Measurements from ENCODE around the gene RGP1.
A peak's percentile ranks its signal among the peaks of the same experiment; 100 is the strongest.

The RGP1 gene

DNA sequence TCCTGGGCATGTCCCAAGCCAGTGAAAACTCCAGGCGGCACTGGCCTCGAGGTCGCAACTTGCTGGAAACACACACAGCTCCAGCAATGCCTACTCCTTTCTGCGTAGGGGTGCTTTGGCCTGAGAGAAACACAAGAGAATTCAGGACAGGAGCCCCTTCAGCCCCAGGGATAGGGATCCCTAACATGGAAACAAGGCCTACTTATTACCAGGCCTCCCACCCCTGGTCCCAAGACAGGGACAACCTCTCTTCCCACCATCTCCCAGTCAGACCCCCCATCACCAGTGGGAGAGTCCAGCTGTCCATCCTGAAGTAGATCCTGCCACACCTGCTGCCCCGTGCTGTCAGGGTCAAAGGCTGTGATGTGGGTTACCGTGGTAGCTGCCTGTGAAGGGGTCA, 8.8 kb upstream of the RGP1 start:
- Histone ChIP-seq H3K27ac (no peak overlapping the region), H3K27me3 (replicated peaks) (no peaks in the 10 kb centered on the region), H3K36me3 (replicated peaks) (peaks cover 80% of the 10 kb centered on the region), H3K4me3 (ENCODE audit: low read depth, low read length) (no peak overlapping the region)
- TF ChIP-seq, protein P1, sequence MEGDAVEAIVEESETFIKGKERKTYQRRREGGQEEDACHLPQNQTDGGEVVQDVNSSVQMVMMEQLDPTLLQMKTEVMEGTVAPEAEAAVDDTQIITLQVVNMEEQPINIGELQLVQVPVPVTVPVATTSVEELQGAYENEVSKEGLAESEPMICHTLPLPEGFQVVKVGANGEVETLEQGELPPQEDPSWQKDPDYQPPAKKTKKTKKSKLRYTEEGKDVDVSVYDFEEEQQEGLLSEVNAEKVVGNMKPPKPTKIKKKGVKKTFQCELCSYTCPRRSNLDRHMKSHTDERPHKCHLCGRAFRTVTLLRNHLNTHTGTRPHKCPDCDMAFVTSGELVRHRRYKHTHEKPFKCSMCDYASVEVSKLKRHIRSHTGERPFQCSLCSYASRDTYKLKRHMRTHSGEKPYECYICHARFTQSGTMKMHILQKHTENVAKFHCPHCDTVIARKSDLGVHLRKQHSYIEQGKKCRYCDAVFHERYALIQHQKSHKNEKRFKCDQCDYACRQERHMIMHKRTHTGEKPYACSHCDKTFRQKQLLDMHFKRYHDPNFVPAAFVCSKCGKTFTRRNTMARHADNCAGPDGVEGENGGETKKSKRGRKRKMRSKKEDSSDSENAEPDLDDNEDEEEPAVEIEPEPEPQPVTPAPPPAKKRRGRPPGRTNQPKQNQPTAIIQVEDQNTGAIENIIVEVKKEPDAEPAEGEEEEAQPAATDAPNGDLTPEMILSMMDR (IDR thresholded peaks at IDR 0.05; ENCODE audit: low read depth, low read length, missing control alignments) = no peak
- no peak for DNase-seq
- in situ Hi-C loops (cut with HindIII; ENCODE audit: low pct_ligation_motif_present, low sequenced_read_pairs) = no loop called here

DNA sequence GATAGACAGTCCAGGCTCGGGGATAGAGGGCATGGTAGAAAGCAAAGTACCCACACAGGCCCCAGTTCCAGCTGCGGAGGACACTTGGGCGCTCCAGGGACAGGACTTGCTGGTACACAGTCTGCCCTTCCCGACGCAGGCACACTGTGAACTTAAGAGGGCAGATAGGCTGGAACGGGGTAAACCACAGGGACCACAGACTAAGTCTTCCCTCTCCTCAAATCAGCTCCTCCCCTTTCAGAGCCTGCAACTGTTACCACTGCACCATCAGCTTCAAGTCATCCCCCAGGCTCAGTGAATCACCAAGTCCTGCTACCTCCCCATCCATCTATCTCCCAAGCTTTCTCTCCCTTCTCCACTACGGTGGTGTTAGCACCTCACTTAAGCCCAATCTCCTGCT, 7.3 kb upstream of the RGP1 start:
- Histone ChIP-seq H3K4me3 (ENCODE audit: low read depth, low read length) (no peak overlapping the region), H3K27me3 (replicated peaks) (no peaks in the 10 kb centered on the region), H3K36me3 (replicated peaks) (peaks cover 65% of the 10 kb centered on the region), H3K27ac (no peak overlapping the region)
- no peak for DNase-seq
- in situ Hi-C loops (cut with HindIII; ENCODE audit: low pct_ligation_motif_present, low sequenced_read_pairs) = no loop called here
- TF ChIP-seq, protein P1 (IDR thresholded peaks at IDR 0.05; ENCODE audit: low read depth, low read length, missing control alignments) = no peak

DNA sequence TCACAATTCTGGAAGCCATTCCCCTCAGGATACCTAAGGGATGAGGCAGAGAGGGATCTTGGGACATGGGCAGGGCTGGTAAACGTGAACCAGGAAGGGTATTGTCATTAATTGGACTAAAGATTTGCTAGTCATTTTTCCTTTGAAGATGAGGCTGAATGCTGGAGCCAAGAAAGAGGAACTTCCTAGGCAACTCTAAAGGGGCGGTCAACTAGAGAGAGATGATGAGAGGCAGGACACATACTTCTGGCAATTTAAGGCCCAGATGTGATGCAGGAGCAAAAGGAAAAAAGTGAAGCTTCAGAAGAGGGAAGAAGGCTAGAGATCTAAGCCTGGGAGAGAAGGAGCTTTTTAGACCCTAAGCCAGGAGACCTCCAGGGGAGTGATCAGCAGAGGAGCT, 5.6 kb upstream of the RGP1 start:
- in situ Hi-C loops (cut with HindIII; ENCODE audit: low pct_ligation_motif_present, low sequenced_read_pairs) = no loop called here
- Histone ChIP-seq H3K36me3 (replicated peaks) (peaks cover 48% of the 10 kb centered on the region), H3K27ac (no peak overlapping the region)

DNA sequence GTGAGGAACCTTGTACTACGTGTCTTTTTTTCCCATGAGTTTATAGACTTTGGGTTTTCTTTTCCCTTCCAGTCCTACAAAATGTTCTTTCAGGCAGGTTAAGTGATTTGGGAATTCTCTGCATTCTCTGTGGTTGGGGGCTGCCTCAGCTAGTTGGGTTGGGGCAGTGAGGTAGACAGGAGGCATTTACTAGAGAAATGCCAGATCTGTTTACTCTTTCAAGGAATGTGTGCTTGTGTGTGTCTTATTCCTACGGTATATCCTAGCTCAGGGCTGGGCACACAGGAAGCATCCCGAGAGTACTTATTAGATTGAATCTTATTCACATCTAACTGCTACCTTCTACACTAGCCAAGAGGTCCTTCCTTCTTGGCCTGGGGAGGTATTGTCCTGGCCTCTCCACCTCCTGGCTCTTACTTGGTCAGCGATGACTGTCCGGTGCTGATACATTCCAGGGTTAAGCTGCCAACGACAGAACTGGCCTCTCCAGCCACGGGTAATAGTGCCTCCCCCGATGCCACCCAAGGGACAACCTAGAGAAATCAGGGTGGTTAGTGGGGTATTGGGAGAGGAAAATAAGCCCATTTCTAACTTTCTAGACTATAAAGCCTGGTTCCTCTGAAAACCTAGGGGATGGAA, 5.1 kb upstream of the RGP1 start:
- DNase-seq = no peak
- TF ChIP-seq, protein P1 (IDR thresholded peaks at IDR 0.05; ENCODE audit: low read depth, low read length, missing control alignments) = no peak
- H3K27ac ChIP-seq = no peak overlapping the region
- no peak overlapping the region for H3K4me3 ChIP-seq (ENCODE audit: low read depth, low read length)
- in situ Hi-C loops (cut with HindIII; ENCODE audit: low pct_ligation_motif_present, low sequenced_read_pairs) = no loop called here
- peaks cover 42% of the 10 kb centered on the region for H3K36me3 ChIP-seq (replicated peaks)
- no peaks in the 10 kb centered on the region for H3K27me3 ChIP-seq (replicated peaks)

More for the DNA sequence above, 5.6 kb upstream of the RGP1 start:
- Histone ChIP-seq H3K27me3 (replicated peaks) (no peaks in the 10 kb centered on the region), H3K4me3 (ENCODE audit: low read depth, low read length) (no peak overlapping the region)
- TF ChIP-seq, protein P1 (IDR thresholded peaks at IDR 0.05; ENCODE audit: low read depth, low read length, missing control alignments) = no peak
- no peak for DNase-seq

DNA sequence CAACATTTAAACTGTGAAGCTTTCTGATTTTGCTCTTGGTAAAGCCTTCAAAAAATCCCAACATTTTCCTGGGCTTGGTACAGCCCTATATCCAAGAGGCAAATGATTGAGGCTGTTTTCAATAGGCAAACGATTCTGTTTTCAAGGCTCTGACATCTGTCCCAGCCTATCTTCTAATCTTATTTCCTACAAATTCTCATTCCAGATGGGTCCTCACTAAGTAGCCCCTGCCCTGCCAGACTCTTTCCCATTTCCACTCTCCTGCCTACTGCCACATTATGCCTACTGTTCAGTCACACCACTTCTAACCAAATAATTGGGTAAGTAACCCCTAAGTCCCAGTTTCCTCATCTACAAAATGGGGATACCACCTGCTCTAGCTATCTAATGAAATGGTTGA, 3.5 kb upstream of the RGP1 start:
- TF ChIP-seq, protein P1 (IDR thresholded peaks at IDR 0.05; ENCODE audit: low read depth, low read length, missing control alignments) = no peak
- in situ Hi-C loops (cut with HindIII; ENCODE audit: low pct_ligation_motif_present, low sequenced_read_pairs) = no loop called here
- no peaks in the 10 kb centered on the region for H3K27me3 ChIP-seq (replicated peaks)
- H3K36me3 ChIP-seq (replicated peaks) = peaks cover 27% of the 10 kb centered on the region
- H3K4me3 ChIP-seq (ENCODE audit: low read depth, low read length) = no peak overlapping the region
- no peak overlapping the region for H3K27ac ChIP-seq
- DNase-seq = no peak

DNA sequence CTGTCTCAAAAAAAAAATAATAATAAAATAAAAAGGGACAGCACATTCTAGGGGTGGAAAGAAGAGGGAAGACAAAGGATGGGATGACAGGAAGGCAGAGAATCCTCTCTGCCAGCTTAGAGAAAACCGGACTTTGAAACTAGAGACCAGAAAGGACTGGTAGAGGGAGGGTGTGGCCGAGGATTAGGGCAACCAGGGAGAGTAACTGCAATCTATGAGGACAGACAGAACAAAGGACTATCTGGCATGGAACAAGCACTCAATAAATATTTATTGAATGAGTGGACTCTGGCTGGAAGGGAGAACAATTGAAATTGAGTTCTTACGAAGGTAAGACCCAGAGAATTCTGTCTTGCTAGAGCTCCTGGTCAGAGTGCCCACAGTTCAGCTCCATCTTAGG, 2.5 kb upstream of the RGP1 start:
- no peak for DNase-seq
- in situ Hi-C loops (cut with HindIII; ENCODE audit: low pct_ligation_motif_present, low sequenced_read_pairs) = no loop called here
- no peaks in the 10 kb centered on the region for H3K27me3 ChIP-seq (replicated peaks)
- TF ChIP-seq, protein P1 (IDR thresholded peaks at IDR 0.05; ENCODE audit: low read depth, low read length, missing control alignments) = no peak
- peak overlapping the region; percentile 85 for H3K4me3 ChIP-seq (ENCODE audit: low read depth, low read length)
- H3K36me3 ChIP-seq (replicated peaks) = peaks cover 28% of the 10 kb centered on the region
- no peak overlapping the region for H3K27ac ChIP-seq

Data from brain microvascular endothelial cell (primary cell).